ENCODE data around the gene PPP1R9B.

The PPP1R9B gene

GRCh38 chr17:50199211-50199802 lies 48.8 kb upstream of the PPP1R9B start:
- no peak for ATAC-seq
- TF ChIP-seq TSHZ2 (CRISPR knock-in tag; IDR thresholded peaks at IDR 0.05) (no peak), TCF4 (CRISPR knock-in tag; IDR thresholded peaks at IDR 0.05; ENCODE audit: borderline replicate concordance) (no peak), ARNTL (CRISPR knock-in tag; IDR thresholded peaks at IDR 0.05; ENCODE audit: borderline replicate concordance, low read depth) (no peak), GLIS3 (CRISPR knock-in tag; IDR thresholded peaks at IDR 0.05) (no peak), ESRRG (CRISPR knock-in tag; IDR thresholded peaks at IDR 0.05) (no peak), ZFP3 (CRISPR knock-in tag; IDR thresholded peaks at IDR 0.05) (no peak), ZNF70 (CRISPR knock-in tag; IDR thresholded peaks at IDR 0.05) (no peak), SNAI2 (CRISPR knock-in tag; IDR thresholded peaks at IDR 0.05) (no peak), PATZ1 (CRISPR knock-in tag; IDR thresholded peaks at IDR 0.05; ENCODE audit: borderline replicate concordance) (no peak), ZFP30 (CRISPR knock-in tag; IDR thresholded peaks at IDR 0.05) (no peak), POU6F1 (CRISPR knock-in tag; IDR thresholded peaks at IDR 0.05; ENCODE audit: borderline replicate concordance, low read depth) (no peak), PPARA (CRISPR knock-in tag; IDR thresholded peaks at IDR 0.05; ENCODE audit: borderline replicate concordance) (no peak), BACH2 (CRISPR knock-in tag; IDR thresholded peaks at IDR 0.05; ENCODE audit: borderline replicate concordance) (no peak), RARB (CRISPR knock-in tag; IDR thresholded peaks at IDR 0.05) (no peak), ISL1 (CRISPR knock-in tag; IDR thresholded peaks at IDR 0.05) (no peak)

- no peak for ATAC-seq
- TF ChIP-seq PPARA (CRISPR knock-in tag; IDR thresholded peaks at IDR 0.05; ENCODE audit: borderline replicate concordance) (no peak), CREB5 (CRISPR knock-in tag; IDR thresholded peaks at IDR 0.05; ENCODE audit: low read depth) (no peak), TSHZ2 (CRISPR knock-in tag; IDR thresholded peaks at IDR 0.05) (no peak), TCF4 (CRISPR knock-in tag; IDR thresholded peaks at IDR 0.05; ENCODE audit: borderline replicate concordance) (no peak), CSRNP3 (CRISPR knock-in tag; IDR thresholded peaks at IDR 0.05) (no peak), SNAI2 (CRISPR knock-in tag; IDR thresholded peaks at IDR 0.05) (no peak), OSR1 (CRISPR knock-in tag; IDR thresholded peaks at IDR 0.05) (no peak), ZNF565 (CRISPR knock-in tag; conservative IDR thresholded peaks at IDR 0.05; ENCODE audit: low read depth) (no peak), ZFP30 (CRISPR knock-in tag; IDR thresholded peaks at IDR 0.05) (no peak), TOX (CRISPR knock-in tag; IDR thresholded peaks at IDR 0.05; ENCODE audit: borderline replicate concordance) (no peak), ZC3H10 (CRISPR knock-in tag; IDR thresholded peaks at IDR 0.05) (no peak), ARNTL (CRISPR knock-in tag; IDR thresholded peaks at IDR 0.05; ENCODE audit: borderline replicate concordance, low read depth) (no peak), BACH2 (CRISPR knock-in tag; IDR thresholded peaks at IDR 0.05; ENCODE audit: borderline replicate concordance) (no peak), POU6F1 (CRISPR knock-in tag; IDR thresholded peaks at IDR 0.05; ENCODE audit: borderline replicate concordance, low read depth) (no peak), ISL1 (CRISPR knock-in tag; IDR thresholded peaks at IDR 0.05) (no peak), ZNF8 (CRISPR knock-in tag; IDR thresholded peaks at IDR 0.05) (no peak), ZNF70 (CRISPR knock-in tag; IDR thresholded peaks at IDR 0.05) (no peak)
Observed at GRCh38 chr17:50198026-50198669, 47.7 kb upstream of the PPP1R9B start.

All from SK-N-SH treated with all-trans-retinoic acid at 6 μM for 48 hours (cell line).